HCT116 (cell line): Measurements from ENCODE around the gene MPP2. TPM values are rescaled to one million over a fixed set of nuclear protein-coding genes. Genes with fewer than 3 reads are reported as not detected.

Experiments used
- ATAC-seq: fragments of 200-7000 bp; cut with Tn5 transposase; 2 replicates; pipeline ENCODE4 v1.9.1; 2020; ENCODE audit warnings: mild to moderate bottlenecking, moderate library complexity
- BruUV-seq: library from RNA; stranded (reverse); fragments of 400-500 nt; replicated peaks from 2 replicates; lab custom pipeline; 2021; lab: Mats Ljungman, UMichigan
- CTCF ChIA-PET: fragments of 300-600 bp; sonication (Branson Sonifier 250); formaldehyde crosslinking; loops from one replicate; lab custom pipeline; 2021; ENCODE audit warnings: antibody characterized with exemption; lab: Charles Lee
- POLR2A ChIA-PET: fragments of 300-600, 350-600 bp; sonication (Branson Sonifier 250); formaldehyde crosslinking; loops from one replicate; lab custom pipeline; 2021; ENCODE audit warnings: antibody characterized with exemption; lab: Charles Lee
- RAD21 ChIA-PET, 2 experiments: fragments of 300-600 bp; sonication (Branson Sonifier 250); formaldehyde crosslinking; loops; one replicate each; lab custom pipeline; 2023; ENCODE audit warnings: low total read pairs in 2 of 2; ENCODE audit not compliant: uncharacterized antibody in 2 of 2, unreplicated experiment in 2 of 2, low non-redundant PET in 1 of 2; lab: Charles Lee
- DNase-seq: peaks from one replicate; pipeline ENCODE4 v3.0.0-alpha.2; 2010; ENCODE audit warnings: low read depth, low spot score
- H2AFZ ChIP-seq: fragments of 200-600 bp; shearing (Covaris generic), sonication (generic); 2 replicates; pipeline ENCODE4 v1.6.1; 2017; ENCODE audit warnings: low read depth, mixed run types, mixed read lengths, antibody characterized with exemption, low read length; ENCODE audit not compliant: poor library complexity, severe bottlenecking
- H3K27ac ChIP-seq: 2 replicates; pipeline ENCODE4 v1.5.1; 2012; ENCODE audit warnings: low read depth, low read length
- H3K27me3 ChIP-seq: fragments of 200-600 bp; sonication (generic); 2 replicates; pipeline ENCODE4 v1.6.1; 2016; ENCODE audit warnings: mixed run types, low read length, mixed read lengths; ENCODE audit not compliant: insufficient read depth
- H3K36me3 ChIP-seq, 2 experiments: fragments of 200-500 bp in 1 of 2; fragments of 200-600 bp in 1 of 2; sonication (Bioruptor generic) in 1 of 2; sonication (generic) in 1 of 2; 2 replicates each; pipeline versions ENCODE4 v1.5.1 to v1.6.1; 2014 to 2016; ENCODE audit warnings: low read length in 2 of 2, inconsistent platforms in 1 of 2, mixed read lengths in 1 of 2, mixed run types in 1 of 2; ENCODE audit not compliant: insufficient read depth in 2 of 2, control insufficient read depth in 1 of 2
- H3K4me1 ChIP-seq, 2 experiments: fragments of 200-600 bp in 1 of 2; sonication (generic) in 1 of 2; 2 replicates each; pipeline versions ENCODE4 v1.5.1 to v1.6.1; 2012 to 2017; ENCODE audit warnings: low read length in 2 of 2, inconsistent platforms in 1 of 2, mild to moderate bottlenecking in 1 of 2, mixed read lengths in 1 of 2, mixed run types in 1 of 2, moderate library complexity in 1 of 2; ENCODE audit not compliant: insufficient read depth in 2 of 2, control insufficient read depth in 1 of 2
- H3K4me2 ChIP-seq: fragments of 200-600 bp; sonication (generic); 2 replicates; pipeline ENCODE4 v1.6.1; 2017; ENCODE audit warnings: mixed run types, low read length, mixed read lengths
- H3K4me3 ChIP-seq, 2 experiments: fragments of 200-600 bp in 1 of 2; sonication (generic) in 1 of 2; replicated peaks in 1 of 2; 2 replicates each; pipeline ENCODE4 v1.5.1; 2011 to 2016; ENCODE audit warnings: low read length in 2 of 2, control low read depth in 1 of 2, low read depth in 1 of 2, mild to moderate bottlenecking in 1 of 2, mixed read lengths in 1 of 2, mixed run types in 1 of 2
- H3K79me2 ChIP-seq: fragments of 200-600 bp; sonication (generic); 2 replicates; pipeline ENCODE4 v1.6.1; 2017; ENCODE audit warnings: mild to moderate bottlenecking, mixed run types, low read length, moderate library complexity, mixed read lengths; ENCODE audit not compliant: insufficient read depth
- H3K9ac ChIP-seq: fragments of 200-600 bp; sonication (generic); 2 replicates; pipeline ENCODE4 v1.6.1; 2016; ENCODE audit warnings: low read length, mixed read lengths
- H3K9me2 ChIP-seq: fragments of 200-600 bp; sonication (generic), shearing (Covaris generic); 2 replicates; pipeline ENCODE4 v1.6.1; 2017; ENCODE audit warnings: mixed run types, mild to moderate bottlenecking, moderate library complexity; ENCODE audit not compliant: insufficient read depth
- H3K9me3 ChIP-seq, 2 experiments: fragments of 200-500 bp in 1 of 2; fragments of 200-600 bp in 1 of 2; sonication (Bioruptor generic) in 1 of 2; sonication (generic) in 1 of 2; 2 replicates each; pipeline ENCODE4 v1.6.1; 2014 to 2017; ENCODE audit warnings: low read length in 2 of 2, mixed read lengths in 2 of 2, inconsistent platforms in 1 of 2, low read depth in 1 of 2, mild to moderate bottlenecking in 1 of 2, mixed run types in 1 of 2, moderate library complexity in 1 of 2; ENCODE audit not compliant: control insufficient read depth in 1 of 2, insufficient read depth in 1 of 2
- H4K20me1 ChIP-seq: fragments of 200-600 bp; sonication (generic), shearing (Covaris generic); 2 replicates; pipeline ENCODE4 v1.6.1; 2017; ENCODE audit warnings: mixed run types, mild to moderate bottlenecking, moderate library complexity; ENCODE audit not compliant: insufficient read depth
- CEBPB ChIP-seq: IDR thresholded peaks from 2 replicates; pipeline ENCODE4 v1.6.1; 2012; ENCODE audit warnings: low read depth
- EGR1 ChIP-seq: IDR thresholded peaks from 2 replicates; pipeline ENCODE4 v1.6.1; 2012; ENCODE audit warnings: low read depth
- EZH2 ChIP-seq: fragments of 200-600 bp; sonication (generic); IDR thresholded peaks from 2 replicates; pipeline ENCODE4 v1.6.1; 2017; ENCODE audit warnings: antibody characterized with exemption, mixed run types
- EZH2phosphoT487 ChIP-seq: fragments of 200-600 bp; IDR thresholded peaks from 2 replicates; pipeline ENCODE4 v1.6.1; 2018; ENCODE audit warnings: antibody characterized with exemption, borderline replicate concordance
- POLR2A ChIP-seq: IDR thresholded peaks from 2 replicates; pipeline ENCODE4 v1.7.0; 2011; ENCODE audit warnings: borderline replicate concordance; ENCODE audit not compliant: insufficient read depth, insufficient read length; ENCODE audit errors: extremely low read depth
- SIN3A ChIP-seq: IDR thresholded peaks from 2 replicates; pipeline ENCODE4 v1.6.1; 2012; ENCODE audit warnings: low read depth
- YY1 ChIP-seq: IDR thresholded peaks from 2 replicates; pipeline ENCODE4 v1.6.1; 2011; ENCODE audit warnings: low read length, low read depth, moderate library complexity, mild to moderate bottlenecking; ENCODE audit not compliant: insufficient replicate concordance; ENCODE audit errors: extremely low read depth
- intact Hi-C: fragments of 100-400 bp; cut with micrococcal nuclease; formaldehyde crosslinking; loops from 2 replicates; pipeline ENCODE4 v1.10.0; 2022
- total RNA-seq: library from RNA; stranded (reverse); gene quantifications from one replicate; pipeline ENCODE4 v1.2.1, GENCODE V29; 2021; ENCODE audit not compliant: unreplicated experiment

The MPP2 gene
- total RNA-seq, 1 experiment from 2014 or later: 16.4 TPM

DNA sequence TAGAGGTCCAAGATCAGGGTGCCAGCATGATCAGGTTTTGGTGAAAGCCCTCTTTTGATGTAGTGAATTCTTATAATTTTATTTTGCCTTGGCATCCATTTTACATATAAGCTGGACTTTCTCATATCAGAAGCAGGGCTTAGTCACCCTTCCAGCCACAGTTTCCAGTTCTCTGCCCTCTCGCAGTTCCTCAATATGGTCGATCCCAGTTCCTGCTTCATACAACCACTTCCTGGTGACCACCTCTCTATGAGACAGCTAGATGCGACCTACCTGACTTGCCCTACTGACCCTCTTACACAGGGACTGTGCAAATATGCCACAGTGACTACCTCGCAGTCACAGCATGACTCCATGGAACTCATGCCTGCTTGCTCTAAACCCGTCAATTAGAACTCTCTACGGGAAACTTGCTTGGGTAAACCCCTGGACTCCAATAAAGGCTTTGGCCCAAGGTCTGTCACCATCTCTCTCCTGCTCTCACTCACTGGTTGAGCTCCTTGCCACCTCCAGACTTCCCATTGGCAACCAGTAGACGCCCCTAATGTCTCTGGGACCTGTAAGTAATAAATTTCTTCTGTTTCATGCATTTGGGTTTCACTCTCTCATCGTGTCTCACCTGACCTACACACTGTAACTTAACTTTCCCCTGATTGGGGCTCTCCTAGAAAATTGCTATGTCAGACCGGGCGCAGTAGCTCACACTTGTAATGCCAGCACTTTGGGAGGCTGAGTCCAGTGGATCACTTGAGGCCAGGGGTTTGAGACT, 38.9 kb downstream of the MPP2 start:
- no peak for TF ChIP-seq YY1
- no peak for TF ChIP-seq CEBPB
- BruUV-seq: no TSS peak
- Histone ChIP-seq H3K9me3 (no peaks in the 10 kb centered on the region), H3K9ac (no peak overlapping the region), H3K36me3 (no peaks in the 10 kb centered on the region), H3K4me1 (no peaks in the 10 kb centered on the region), H3K4me2 (no peak overlapping the region), H3K27me3 (no peaks in the 10 kb centered on the region), H3K27ac (no peak overlapping the region), H4K20me1 (no peaks in the 10 kb centered on the region), H3K4me3 (no peak overlapping the region), H3K9me2 (no peaks in the 10 kb centered on the region), H2AFZ (no peak overlapping the region), H3K79me2 (no peaks in the 10 kb centered on the region)
- intact Hi-C loops: no loop called here
- DNase-seq (no peak), ATAC-seq (no peak)
- ChIA-PET POLR2A (no interaction called here), CTCF (interaction anchor here (1.3 kb wide), 1 partner anchor 10 kb away, joined by 3 read pairs; no protein-coding TSS in a partner anchor), RAD21 (no interaction called here)

DNA sequence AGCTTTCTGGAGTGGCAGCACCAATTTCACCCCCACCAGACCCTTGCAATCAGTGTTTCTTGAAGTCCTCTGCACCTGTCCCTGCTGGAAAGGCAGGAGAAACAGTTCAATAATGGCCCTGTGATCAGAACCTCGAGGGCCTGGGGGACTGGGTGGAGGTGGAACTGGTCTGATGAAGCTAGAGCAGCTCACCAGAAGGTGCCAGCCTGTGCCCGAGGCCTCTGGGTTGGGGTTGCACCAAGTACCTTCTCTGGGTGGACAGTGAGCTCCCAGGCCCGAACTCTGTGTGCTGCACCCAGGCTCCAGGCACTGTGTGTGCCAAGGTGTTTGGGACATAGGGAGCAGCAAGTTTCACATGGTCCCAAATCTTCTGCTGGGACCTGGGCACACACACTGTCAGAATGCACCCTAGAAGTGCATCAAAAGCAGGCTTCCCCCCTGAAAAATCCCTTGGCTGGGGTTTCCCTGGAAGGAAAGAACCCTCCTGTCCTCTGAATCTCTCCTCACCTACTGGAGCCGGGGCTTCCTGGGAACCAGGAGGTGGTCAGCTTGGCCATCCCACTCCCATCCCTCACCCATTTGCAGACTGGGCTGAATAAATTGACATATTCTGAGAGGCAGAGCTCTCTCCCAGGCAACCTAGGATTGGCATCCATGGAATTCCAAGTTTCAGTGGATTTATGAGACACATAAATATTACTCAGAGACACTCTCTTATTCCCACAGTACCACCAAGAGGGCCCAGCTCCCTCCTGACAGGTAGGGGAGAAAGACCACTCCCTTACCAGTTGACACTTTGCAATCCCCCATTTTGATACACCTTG, 43.0 kb downstream of the MPP2 start:
- Histone ChIP-seq H3K27me3 (no peaks in the 10 kb centered on the region), H4K20me1 (no peaks in the 10 kb centered on the region), H3K9ac (no peak overlapping the region), H3K4me1 (no peaks in the 10 kb centered on the region), H3K27ac (no peak overlapping the region), H3K4me3 (no peak overlapping the region), H3K36me3 (no peaks in the 10 kb centered on the region), H3K9me2 (no peaks in the 10 kb centered on the region), H3K4me2 (no peak overlapping the region), H3K9me3 (no peaks in the 10 kb centered on the region), H3K79me2 (no peaks in the 10 kb centered on the region), H2AFZ (no peak overlapping the region)
- ChIA-PET CTCF (no interaction called here), RAD21 (no interaction called here), POLR2A (no interaction called here)
- DNase-seq: no peak
- no TSS peak for BruUV-seq
- no peak for ATAC-seq
- intact Hi-C loops: no loop called here
- no peak for TF ChIP-seq EZH2
- TF ChIP-seq EGR1: no peak
- no peak for TF ChIP-seq EZH2phosphoT487
- TF ChIP-seq CEBPB: no peak
- TF ChIP-seq SIN3A: no peak
- no peak for TF ChIP-seq POLR2A
- TF ChIP-seq YY1: no peak
